Mammary epithelial cell (primary cell): ENCODE results near the gene PDE3A.

Source experiments
- EZH2 ChIP-seq: IDR thresholded peaks from 2 replicates; pipeline ENCODE4 v1.6.1; 2012; ENCODE audit warnings: low read length, inconsistent platforms, borderline replicate concordance
- TF ChIP-seq, protein P1 (sequence below), 2 donors: IDR thresholded peaks in 1 of 2; conservative IDR thresholded peaks in 1 of 2; 2 replicates each; pipeline ENCODE4 v1.5.1; 2011 to 2012; ENCODE audit warnings: inconsistent platforms in 2 of 2, low read length in 2 of 2, mild to moderate bottlenecking in 2 of 2, control low read depth in 1 of 2, low read depth in 1 of 2; ENCODE audit not compliant: insufficient read depth in 1 of 2; ENCODE audit errors: extremely low read depth in 1 of 2

DNA sequence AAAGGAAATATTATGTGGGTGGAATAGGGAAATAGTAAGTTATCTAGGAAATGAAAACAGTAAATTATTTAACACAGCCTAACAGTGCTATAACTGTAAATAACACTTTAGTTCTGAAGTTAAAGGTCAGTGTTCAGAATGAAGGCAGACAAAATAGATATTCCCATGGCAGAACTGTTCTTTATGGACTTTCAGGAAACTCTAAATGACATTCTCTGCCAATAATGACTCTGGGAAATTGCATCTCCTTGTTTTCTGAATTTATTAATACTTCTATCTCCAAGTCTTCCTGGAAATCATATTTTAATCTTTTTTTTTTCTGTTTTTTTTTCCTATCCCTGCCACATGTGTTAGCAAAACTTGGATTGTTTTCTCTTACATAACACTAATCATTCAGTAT is 101.4 kb downstream of the PDE3A start:
- TF ChIP-seq, protein P1, sequence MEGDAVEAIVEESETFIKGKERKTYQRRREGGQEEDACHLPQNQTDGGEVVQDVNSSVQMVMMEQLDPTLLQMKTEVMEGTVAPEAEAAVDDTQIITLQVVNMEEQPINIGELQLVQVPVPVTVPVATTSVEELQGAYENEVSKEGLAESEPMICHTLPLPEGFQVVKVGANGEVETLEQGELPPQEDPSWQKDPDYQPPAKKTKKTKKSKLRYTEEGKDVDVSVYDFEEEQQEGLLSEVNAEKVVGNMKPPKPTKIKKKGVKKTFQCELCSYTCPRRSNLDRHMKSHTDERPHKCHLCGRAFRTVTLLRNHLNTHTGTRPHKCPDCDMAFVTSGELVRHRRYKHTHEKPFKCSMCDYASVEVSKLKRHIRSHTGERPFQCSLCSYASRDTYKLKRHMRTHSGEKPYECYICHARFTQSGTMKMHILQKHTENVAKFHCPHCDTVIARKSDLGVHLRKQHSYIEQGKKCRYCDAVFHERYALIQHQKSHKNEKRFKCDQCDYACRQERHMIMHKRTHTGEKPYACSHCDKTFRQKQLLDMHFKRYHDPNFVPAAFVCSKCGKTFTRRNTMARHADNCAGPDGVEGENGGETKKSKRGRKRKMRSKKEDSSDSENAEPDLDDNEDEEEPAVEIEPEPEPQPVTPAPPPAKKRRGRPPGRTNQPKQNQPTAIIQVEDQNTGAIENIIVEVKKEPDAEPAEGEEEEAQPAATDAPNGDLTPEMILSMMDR (conservative IDR thresholded peaks at IDR 0.05 in 1 of 2, IDR thresholded peaks at IDR 0.05 in 1 of 2; ENCODE audit: extremely low read depth in 1 of 2, insufficient read depth in 1 of 2, low read depth in 1 of 2, low read length in 2 of 2) = no peak
- no peak for TF ChIP-seq EZH2
